Measurements from ENCODE around the gene RNF114. TPM values are rescaled to one million over a fixed set of nuclear protein-coding genes. Genes with fewer than 3 reads are reported as not detected.

The RNF114 gene
- polyA plus RNA-seq, 1 donor (not counting 4 experiments of a cell fraction or from before 2014, with no cell fraction given), result 58.4 TPM

DNA sequence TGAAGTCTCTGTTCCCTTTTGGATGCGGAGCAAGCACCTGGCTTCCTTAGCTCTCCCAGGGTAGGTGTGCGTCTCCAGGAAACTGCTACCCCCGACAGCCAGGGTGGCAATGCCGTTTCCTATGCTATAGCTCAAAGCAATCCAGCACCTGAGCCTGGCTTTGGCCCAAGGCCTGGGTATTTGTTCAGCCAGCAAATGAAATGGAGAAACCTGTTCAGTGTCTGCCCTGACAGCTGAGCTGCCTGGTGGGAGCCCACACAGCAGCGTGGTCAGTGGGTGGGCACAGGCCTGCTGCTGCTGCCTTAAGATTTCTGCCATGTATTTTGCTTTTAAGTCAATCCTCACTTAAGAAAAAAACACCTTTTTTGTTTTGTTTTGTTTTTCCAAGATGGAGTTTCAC is 34.6 kb upstream of the RNF114 start:
- H3K9ac ChIP-seq (ENCODE audit: control insufficient read depth, extremely low read depth, insufficient read depth, low read length), result no peak overlapping the region
- H3K4me3 ChIP-seq (ENCODE audit: control insufficient read depth in 2 of 3, extremely low read depth in 1 of 3, insufficient read depth in 2 of 3, low read depth in 1 of 3, low read length in 3 of 3), result no peak overlapping the region
- H3K36me3 ChIP-seq (ENCODE audit: control insufficient read depth in 2 of 2, extremely low read depth in 1 of 2, insufficient read depth in 2 of 2, low read length in 2 of 2), result peaks cover 11 to 17% of the 10 kb centered on the region in 2 experiments
- TF ChIP-seq, protein P1, sequence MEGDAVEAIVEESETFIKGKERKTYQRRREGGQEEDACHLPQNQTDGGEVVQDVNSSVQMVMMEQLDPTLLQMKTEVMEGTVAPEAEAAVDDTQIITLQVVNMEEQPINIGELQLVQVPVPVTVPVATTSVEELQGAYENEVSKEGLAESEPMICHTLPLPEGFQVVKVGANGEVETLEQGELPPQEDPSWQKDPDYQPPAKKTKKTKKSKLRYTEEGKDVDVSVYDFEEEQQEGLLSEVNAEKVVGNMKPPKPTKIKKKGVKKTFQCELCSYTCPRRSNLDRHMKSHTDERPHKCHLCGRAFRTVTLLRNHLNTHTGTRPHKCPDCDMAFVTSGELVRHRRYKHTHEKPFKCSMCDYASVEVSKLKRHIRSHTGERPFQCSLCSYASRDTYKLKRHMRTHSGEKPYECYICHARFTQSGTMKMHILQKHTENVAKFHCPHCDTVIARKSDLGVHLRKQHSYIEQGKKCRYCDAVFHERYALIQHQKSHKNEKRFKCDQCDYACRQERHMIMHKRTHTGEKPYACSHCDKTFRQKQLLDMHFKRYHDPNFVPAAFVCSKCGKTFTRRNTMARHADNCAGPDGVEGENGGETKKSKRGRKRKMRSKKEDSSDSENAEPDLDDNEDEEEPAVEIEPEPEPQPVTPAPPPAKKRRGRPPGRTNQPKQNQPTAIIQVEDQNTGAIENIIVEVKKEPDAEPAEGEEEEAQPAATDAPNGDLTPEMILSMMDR (optimal IDR thresholded peaks at IDR 0.05 in 1 of 3, IDR thresholded peaks at IDR 0.05 in 1 of 3, conservative IDR thresholded peaks at IDR 0.05 in 1 of 3; ENCODE audit: extremely low read depth in 1 of 3, insufficient read depth in 2 of 3, low read length in 3 of 3), result no peak
- no peak for TF ChIP-seq EZH2 (IDR thresholded peaks at IDR 0.05; ENCODE audit: low read length)
- H4K20me1 ChIP-seq (ENCODE audit: control insufficient read depth, extremely low read depth, insufficient read depth, low read length), result peaks cover 3% of the 10 kb centered on the region
- H3K4me2 ChIP-seq (ENCODE audit: control insufficient read depth, extremely low read depth, insufficient read depth, low read depth, low read length), result no peak overlapping the region
- H3K27ac ChIP-seq (ENCODE audit: control insufficient read depth, insufficient read depth, low read length), result no peak overlapping the region
- no peaks in the 10 kb centered on the region for H3K27me3 ChIP-seq (ENCODE audit: control insufficient read depth, extremely low read depth, insufficient read depth, low read length)
- peaks cover 2% of the 10 kb centered on the region for H3K79me2 ChIP-seq (ENCODE audit: control insufficient read depth, insufficient read depth, low read length)
- H3K9me1 ChIP-seq (ENCODE audit: control insufficient read depth, extremely low read depth, insufficient read depth, low read length), result no peaks in the 10 kb centered on the region
- H2AFZ ChIP-seq (ENCODE audit: control insufficient read depth, low read length), result no peak overlapping the region
- DNase-seq (ENCODE audit: low read depth, low spot score) (no peak), FAIRE-seq (no peak)
- H3K9me3 ChIP-seq (ENCODE audit: control insufficient read depth, low read depth, low read length), result no peaks in the 10 kb centered on the region
- no peaks in the 10 kb centered on the region for H3K4me1 ChIP-seq (ENCODE audit: control insufficient read depth, extremely low read depth, insufficient read depth, low read length)
- dilution Hi-C loops (cut with MboI; ENCODE audit: extremely low pct_ligation_motif_present, low sequenced_read_pairs), result no loop called here

DNA sequence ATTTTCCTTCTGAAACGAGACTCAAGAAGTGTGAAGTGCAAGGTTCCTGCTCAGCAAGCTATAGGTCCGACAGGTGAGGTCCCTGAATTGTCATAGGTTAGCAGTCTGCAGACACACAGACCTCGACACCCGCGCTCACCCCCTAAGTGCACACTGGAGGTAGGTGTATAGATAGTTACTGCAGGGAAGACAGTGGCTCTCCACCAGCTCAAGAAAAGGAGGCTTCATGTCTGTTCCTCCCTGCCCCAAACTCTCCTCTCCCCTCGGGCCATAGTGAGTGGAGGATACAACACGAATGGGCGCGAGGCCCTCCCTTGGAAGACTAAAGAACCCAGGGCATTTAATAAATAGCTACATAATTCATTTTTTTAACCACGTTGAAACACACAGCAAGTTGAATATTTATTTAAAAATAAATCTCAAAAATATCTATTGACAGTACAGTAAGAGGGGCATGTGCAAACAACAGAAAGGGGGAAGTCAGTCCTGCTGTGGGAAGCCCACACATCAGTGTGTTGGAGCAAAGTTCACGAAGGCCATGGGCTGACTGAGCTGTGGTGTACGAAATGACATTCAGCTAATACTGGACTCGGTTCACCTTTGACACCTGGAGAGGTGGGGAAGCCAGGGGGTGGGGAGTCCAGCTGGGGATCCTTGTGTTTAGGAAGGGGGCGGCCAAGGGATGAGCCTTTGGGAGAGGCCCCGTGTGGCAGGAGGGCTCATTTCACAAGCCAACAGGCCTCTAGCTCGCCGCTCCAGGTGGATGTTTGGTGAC is 31.6 kb upstream of the RNF114 start:
- no peaks in the 10 kb centered on the region for H3K4me1 ChIP-seq (ENCODE audit: control insufficient read depth, extremely low read depth, insufficient read depth, low read length)
- H2AFZ ChIP-seq (ENCODE audit: control insufficient read depth, low read length), result no peak overlapping the region
- H3K27ac ChIP-seq (ENCODE audit: control insufficient read depth, insufficient read depth, low read length), result no peak overlapping the region
- peaks cover 11% of the 10 kb centered on the region for H3K79me2 ChIP-seq (ENCODE audit: control insufficient read depth, insufficient read depth, low read length)
- no peak overlapping the region for H3K4me3 ChIP-seq (ENCODE audit: control insufficient read depth in 2 of 3, extremely low read depth in 1 of 3, insufficient read depth in 2 of 3, low read depth in 1 of 3, low read length in 3 of 3)
- no peak for TF ChIP-seq EZH2 (IDR thresholded peaks at IDR 0.05; ENCODE audit: low read length)
- TF ChIP-seq, protein P1 (optimal IDR thresholded peaks at IDR 0.05 in 1 of 3, IDR thresholded peaks at IDR 0.05 in 1 of 3, conservative IDR thresholded peaks at IDR 0.05 in 1 of 3; ENCODE audit: extremely low read depth in 1 of 3, insufficient read depth in 2 of 3, low read length in 3 of 3), result no peak
- no peaks in the 10 kb centered on the region for H3K27me3 ChIP-seq (ENCODE audit: control insufficient read depth, extremely low read depth, insufficient read depth, low read length)
- H4K20me1 ChIP-seq (ENCODE audit: control insufficient read depth, extremely low read depth, insufficient read depth, low read length), result peaks cover 6% of the 10 kb centered on the region
- no peaks in the 10 kb centered on the region for H3K9me3 ChIP-seq (ENCODE audit: control insufficient read depth, low read depth, low read length)
- dilution Hi-C loops (cut with MboI; ENCODE audit: extremely low pct_ligation_motif_present, low sequenced_read_pairs), result no loop called here
- H3K9me1 ChIP-seq (ENCODE audit: control insufficient read depth, extremely low read depth, insufficient read depth, low read length), result no peaks in the 10 kb centered on the region
- peaks cover 19 to 31% of the 10 kb centered on the region in 2 experiments for H3K36me3 ChIP-seq (ENCODE audit: control insufficient read depth in 2 of 2, extremely low read depth in 1 of 2, insufficient read depth in 2 of 2, low read length in 2 of 2)
- DNase-seq (ENCODE audit: low read depth, low spot score) (no peak), FAIRE-seq (no peak)
- H3K4me2 ChIP-seq (ENCODE audit: control insufficient read depth, extremely low read depth, insufficient read depth, low read depth, low read length), result no peak overlapping the region
- H3K9ac ChIP-seq (ENCODE audit: control insufficient read depth, extremely low read depth, insufficient read depth, low read length), result no peak overlapping the region
